IMR-90 (cell line): Measurements from ENCODE around the gene FUT8. TPM values are rescaled to one million over a fixed set of nuclear protein-coding genes. Genes with fewer than 3 reads are reported as not detected.

Source experiments
- ATAC-seq: fragments of 200-7000 bp; cut with Tn5 transposase; 2 replicates; pipeline ENCODE4 v1.9.1; 2020; ENCODE audit warnings: low read depth, mild to moderate bottlenecking, moderate library complexity
- BruUV-seq: library from RNA; stranded (reverse); fragments of 400-500 nt; replicated peaks from 2 replicates; lab custom pipeline; 2021; lab: Mats Ljungman, UMichigan
- CTCF ChIA-PET: fragments of 300-600 bp; formaldehyde crosslinking; extraction: SDS; loops from one replicate; lab custom pipeline; 2021; ENCODE audit warnings: antibody characterized with exemption; lab: Yijun Ruan, JAX
- POLR2A ChIA-PET: fragments of 300-600 bp; sonication (Branson Sonifier 250); formaldehyde crosslinking; loops from one replicate; lab custom pipeline; 2022; ENCODE audit warnings: antibody characterized with exemption; ENCODE audit not compliant: unreplicated experiment; lab: Charles Lee
- DNase-seq: peaks from one replicate; pipeline ENCODE4 v3.0.0; 2013
- H2AFZ ChIP-seq: replicated peaks from 2 replicates; pipeline ENCODE3; 2013; ENCODE audit warnings: low read length, mild to moderate bottlenecking; ENCODE audit not compliant: poor library complexity
- H2AK5ac ChIP-seq: 2 replicates; pipeline ENCODE4 v1.6.1; 2013; ENCODE audit warnings: low read depth, low read length, inconsistent platforms
- H2AK9ac ChIP-seq: replicated peaks from 2 replicates; pipeline ENCODE3; 2013; ENCODE audit warnings: mild to moderate bottlenecking, low read depth, low read length, moderate library complexity; ENCODE audit not compliant: poor library complexity
- H2BK120ac ChIP-seq: 2 replicates; pipeline ENCODE4 v1.6.1; 2013; ENCODE audit warnings: low read depth, low read length, inconsistent platforms
- H2BK15ac ChIP-seq: 3 replicates; pipeline ENCODE4 v1.6.1; 2013; ENCODE audit warnings: low read depth, low read length, inconsistent platforms
- H2BK20ac ChIP-seq: 2 replicates; pipeline ENCODE4 v1.6.1; 2013; ENCODE audit warnings: low read depth, mild to moderate bottlenecking, inconsistent platforms, low read length, moderate library complexity
- H2BK5ac ChIP-seq: 2 replicates; pipeline ENCODE4 v1.6.1; 2013; ENCODE audit warnings: mild to moderate bottlenecking, low read depth, low read length, inconsistent platforms; ENCODE audit not compliant: poor library complexity, severe bottlenecking
- H3K14ac ChIP-seq: replicated peaks from 2 replicates; pipeline ENCODE4 v1.6.1; 2013; ENCODE audit warnings: low read depth, low read length, inconsistent platforms
- H3K18ac ChIP-seq: 2 replicates; pipeline ENCODE4 v1.6.1; 2013; ENCODE audit warnings: low read depth, low read length, control low read depth
- H3K23ac ChIP-seq: 2 replicates; pipeline ENCODE4 v1.6.1; 2013; ENCODE audit warnings: low read depth, low read length, inconsistent platforms
- H3K27ac ChIP-seq: 2 replicates; pipeline ENCODE4 v1.5.1; 2013; ENCODE audit warnings: mild to moderate bottlenecking, control low read depth, low read length; ENCODE audit not compliant: insufficient read depth
- H3K27me3 ChIP-seq: 2 replicates; pipeline ENCODE4 v1.6.1; 2013; ENCODE audit warnings: low read length; ENCODE audit not compliant: control insufficient read depth, insufficient read depth
- H3K36me3 ChIP-seq: 2 replicates; pipeline ENCODE4 v1.6.1; 2013; ENCODE audit warnings: low read length, mixed read lengths; ENCODE audit not compliant: control insufficient read depth, insufficient read depth
- H3K4ac ChIP-seq: 2 replicates; pipeline ENCODE4 v1.6.1; 2013; ENCODE audit warnings: low read depth, low read length, inconsistent platforms
- H3K4me1 ChIP-seq: 2 replicates; pipeline ENCODE4 v1.6.1; 2013; ENCODE audit warnings: low read length, mixed read lengths; ENCODE audit not compliant: control insufficient read depth, insufficient read depth
- H3K4me2 ChIP-seq: 2 replicates; pipeline ENCODE4 v1.6.1; 2013; ENCODE audit warnings: low read depth, mild to moderate bottlenecking, control low read depth, low read length, moderate library complexity
- H3K4me3 ChIP-seq: 2 replicates; pipeline ENCODE4 v1.5.1; 2013; ENCODE audit warnings: low read depth, mild to moderate bottlenecking, control low read depth, low read length, moderate library complexity; ENCODE audit not compliant: insufficient read depth
- H3K56ac ChIP-seq: 2 replicates; pipeline ENCODE4 v1.6.1; 2013; ENCODE audit warnings: low read length, inconsistent platforms; ENCODE audit not compliant: insufficient read depth; ENCODE audit errors: extremely low read depth
- H3K79me1 ChIP-seq, 2 experiments: 2 replicates each; pipeline ENCODE4 v1.6.1; 2013; ENCODE audit warnings: low read length in 2 of 2, inconsistent platforms in 1 of 2, low read depth in 1 of 2
- H3K9ac ChIP-seq: 2 replicates; pipeline ENCODE4 v1.6.1; 2013; ENCODE audit warnings: low read depth, low read length, control low read depth
- H3K9me1 ChIP-seq: 2 replicates; pipeline ENCODE4 v1.6.1; 2013; ENCODE audit warnings: low read length, inconsistent platforms; ENCODE audit not compliant: insufficient read depth
- H3K9me3 ChIP-seq: 2 replicates; pipeline ENCODE4 v1.6.1; 2013; ENCODE audit warnings: low read length; ENCODE audit not compliant: control insufficient read depth, insufficient read depth
- H4K20me1 ChIP-seq: 2 replicates; pipeline ENCODE4 v1.6.1; 2013; ENCODE audit warnings: low read length, inconsistent platforms; ENCODE audit not compliant: insufficient read depth
- H4K5ac ChIP-seq: 2 replicates; pipeline ENCODE4 v1.6.1; 2013; ENCODE audit warnings: mild to moderate bottlenecking, low read depth, low read length, control low read depth
- H4K8ac ChIP-seq, 2 experiments: 2 replicates each; pipeline ENCODE4 v1.6.1; 2013; ENCODE audit warnings: low read depth in 2 of 2, low read length in 2 of 2, control low read depth in 1 of 2, inconsistent platforms in 1 of 2
- H4K91ac ChIP-seq: 2 replicates; pipeline ENCODE4 v1.6.1; 2013; ENCODE audit warnings: low read depth, low read length, inconsistent platforms; ENCODE audit not compliant: insufficient read depth
- CEBPB ChIP-seq: IDR thresholded peaks from 2 replicates; pipeline ENCODE4 v1.6.1; 2012; ENCODE audit warnings: low read depth, low read length, improper control_type of control experiment
- CHD1 ChIP-seq: IDR thresholded peaks from 2 replicates; pipeline ENCODE4 v1.6.1; 2012; ENCODE audit warnings: low read depth, low read length, improper control_type of control experiment
- MAFK ChIP-seq: IDR thresholded peaks from 2 replicates; pipeline ENCODE4 v1.6.1; 2012; ENCODE audit warnings: low read depth, low read length, improper control_type of control experiment
- MXI1 ChIP-seq: IDR thresholded peaks from 2 replicates; pipeline ENCODE4 v1.6.1; 2012; ENCODE audit warnings: low read depth, mild to moderate bottlenecking, low read length, moderate library complexity, borderline replicate concordance
- NFE2L2 ChIP-seq: fragments of 150-350 bp; IDR thresholded peaks from 2 replicates; pipeline ENCODE4 v1.6.1; 2016; ENCODE audit warnings: low read depth, mild to moderate bottlenecking, low read length
- POLR2A ChIP-seq: IDR thresholded peaks from 2 replicates; pipeline ENCODE4 v1.6.1; 2012; ENCODE audit warnings: mild to moderate bottlenecking, low read depth, low read length
- RAD21 ChIP-seq: IDR thresholded peaks from 2 replicates; pipeline ENCODE4 v1.6.1; 2012; ENCODE audit warnings: low read length, improper control_type of control experiment
- WGBS, 2 experiments: methylation state at CpG; one replicate each; pipeline versions ENCODE4 v1.1.5 to v1.1.7; 2013; ENCODE audit warnings: missing lambda C conversion rate in 2 of 2; ENCODE audit not compliant: insufficient read length in 1 of 2; ENCODE audit errors: extremely low coverage in 2 of 2; 5-methylcytosine and 5-hydroxymethylcytosine counted together
- dilution Hi-C: fragments of 300-500 bp; cut with HindIII; formaldehyde crosslinking; loops from one replicate; pipeline ENCODE4 v1.14.3; 2018; ENCODE audit warnings: low sequenced_read_pairs; ENCODE audit not compliant: unreplicated experiment
- in situ Hi-C: fragments of 300-500 bp; cut with MboI; formaldehyde crosslinking; loops from 3 replicates; pipeline ENCODE4 v1.14.3; 2019; ENCODE audit warnings: low sequenced_read_pairs, inconsistent platforms, mixed read lengths
- intact Hi-C: fragments of 100-400 bp; cut with micrococcal nuclease; formaldehyde crosslinking; loops from 2 replicates; pipeline ENCODE4 v1.10.0; 2022
- polyA plus RNA-seq, 3 experiments: library from polyadenylated mRNA; depleted of rRNA; stranded (reverse); fragments of >200 nt; gene quantifications; 2 replicates each; pipeline ENCODE4 v1.2.3, GENCODE V29; 2012; ENCODE audit warnings: low replicate concordance in 1 of 3
- total RNA-seq: library from RNA; depleted of rRNA; stranded (reverse); fragments of >200 nt; gene quantifications from 2 replicates; pipeline ENCODE4 v1.2.3, GENCODE V29; 2012

The FUT8 gene
- total and polyA plus RNA-seq, 2 of the 4 experiments (the other 2 are of a cell fraction), result 15.6 to 72.9 TPM

GRCh38 chr14:65370801-65371248 is 41.7 kb upstream of the FUT8 start:
- ChIA-PET CTCF (interaction anchor here (1.8 kb wide), 1 partner anchor 11 kb away, joined by 8 read pairs; no protein-coding TSS in a partner anchor), POLR2A (no interaction called here)
- Histone ChIP-seq H3K23ac (no peak overlapping the region), H2AK5ac (no peak overlapping the region), H3K4ac (no peak overlapping the region), H4K91ac (no peak overlapping the region), H3K4me2 (no peak overlapping the region), H2AFZ (no peak overlapping the region), H2BK5ac (no peak overlapping the region), H2BK120ac (no peak overlapping the region), H3K9me1 (no peaks in the 10 kb centered on the region), H3K4me3 (no peak overlapping the region), H3K56ac (no peak overlapping the region), H3K9me3 (no peaks in the 10 kb centered on the region), H3K9ac (no peak overlapping the region), H3K27me3 (no peaks in the 10 kb centered on the region), H3K4me1 (no peaks in the 10 kb centered on the region), H4K5ac (no peak overlapping the region), H2AK9ac (no peak overlapping the region), H3K14ac (no peak overlapping the region), H2BK15ac (no peak overlapping the region), H3K79me1 (no peaks in the 10 kb centered on the region), H4K20me1 (no peaks in the 10 kb centered on the region), H4K8ac (no peak overlapping the region), H2BK20ac (no peak overlapping the region; the same call in 1 of the 2 replicates), H3K18ac (no peak overlapping the region), H3K27ac (no peak overlapping the region), H3K36me3 (no peaks in the 10 kb centered on the region)
- dilution Hi-C loops, result no loop called here
- intact Hi-C loops, result no loop called here
- no TSS peak for BruUV-seq
- WGBS, 2 experiments, result 73% methylated on average over 2 of the region's 7 CpGs; no CpG with 5 or more reads in 1 of the 2 experiments
- TF ChIP-seq MXI1 (no peak), MAFK (no peak), CHD1 (no peak), NFE2L2 (no peak), RAD21 (no peak), POLR2A (no peak), CEBPB (no peak)
- ATAC-seq (no peak), DNase-seq (no peak)
- in situ Hi-C loops, result no loop called here
